WERI-Rb-1 (cell line): ENCODE data around the gene AWAT2.

Source experiments
- DNase-seq: peaks from one replicate; pipeline ENCODE4 v3.0.0-alpha.2; 2020
- H3K27ac ChIP-seq: fragments of 250-450 bp; sonication (Bioruptor Pico); 2 replicates; pipeline ENCODE4 v1.5.1; 2020; ENCODE audit warnings: mild to moderate bottlenecking, moderate library complexity
- H3K27me3 ChIP-seq: fragments of 250-450 bp; sonication (Bioruptor Pico); 2 replicates; pipeline ENCODE4 v1.5.1; 2021; ENCODE audit warnings: mild to moderate bottlenecking, low read depth, moderate library complexity; ENCODE audit not compliant: insufficient read depth, severe bottlenecking
- H3K36me3 ChIP-seq: fragments of 250-450 bp; sonication (Bioruptor Pico); 2 replicates; pipeline ENCODE4 v1.5.1; 2020; ENCODE audit warnings: mild to moderate bottlenecking, moderate library complexity
- H3K4me3 ChIP-seq: 2 replicates; pipeline ENCODE4 v1.5.1; 2011; ENCODE audit warnings: low read depth, mild to moderate bottlenecking, control low read depth, low read length
- H3K9me3 ChIP-seq: fragments of 250-450 bp; sonication (Bioruptor Pico); 2 replicates; pipeline ENCODE4 v1.5.1; 2021; ENCODE audit warnings: mild to moderate bottlenecking, moderate library complexity; ENCODE audit not compliant: severe bottlenecking
- CTCF ChIP-seq: IDR thresholded peaks from 2 replicates; pipeline ENCODE4 v1.5.1; 2011; ENCODE audit warnings: low read depth, mild to moderate bottlenecking, control low read depth, inconsistent platforms, low read length

Gene AWAT2

GRCh38 chrX:70038951-70039350 lies 10.8 kb downstream of the AWAT2 start:
- Histone ChIP-seq H3K27me3 (peaks cover 9% of the 10 kb centered on the region), H3K36me3 (no peaks in the 10 kb centered on the region), H3K27ac (no peak overlapping the region), H3K9me3 (no peaks in the 10 kb centered on the region), H3K4me3 (no peak overlapping the region)
- no peak for DNase-seq
- TF ChIP-seq CTCF, result no peak

DNA sequence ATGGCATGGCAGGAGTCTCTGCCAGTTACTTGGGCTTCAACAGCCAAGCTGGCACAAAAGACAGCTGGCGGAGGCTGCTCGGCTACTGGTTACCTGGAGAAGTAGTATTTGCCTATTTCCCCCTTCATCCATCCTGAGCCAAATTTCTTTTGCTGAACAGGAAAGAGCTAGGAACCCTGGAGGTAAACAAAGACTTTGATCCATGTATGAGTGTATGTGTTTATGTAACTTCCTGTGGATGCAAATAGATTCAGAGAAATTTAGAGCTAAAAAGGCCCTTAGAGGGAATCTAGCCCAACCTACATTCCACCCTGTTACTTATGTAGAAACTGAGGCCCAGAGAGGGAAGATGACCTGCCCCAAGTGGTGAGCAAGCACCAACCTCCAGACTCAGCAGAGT lies 11.2 kb downstream of the AWAT2 start:
- Histone ChIP-seq H3K27ac (no peak overlapping the region), H3K36me3 (no peaks in the 10 kb centered on the region), H3K4me3 (no peak overlapping the region), H3K9me3 (no peaks in the 10 kb centered on the region), H3K27me3 (peaks cover 9% of the 10 kb centered on the region)
- no peak for DNase-seq
- no peak for TF ChIP-seq CTCF

GRCh38 chrX:70034646-70035045 lies 15.1 kb downstream of the AWAT2 start:
- H3K9me3 ChIP-seq, result no peaks in the 10 kb centered on the region
- DNase-seq, result peak; percentile 21
- H3K36me3 ChIP-seq, result no peaks in the 10 kb centered on the region
- no peak overlapping the region for H3K27ac ChIP-seq
- no peak overlapping the region for H3K4me3 ChIP-seq
- peaks cover 3% of the 10 kb centered on the region for H3K27me3 ChIP-seq
- TF ChIP-seq CTCF, result no peak

GRCh38 chrX:70033348-70034051 lies 16.2 kb downstream of the AWAT2 start:
- DNase-seq, result peak; percentile 80
- H3K27me3 ChIP-seq, result peaks cover 3% of the 10 kb centered on the region
- no peak overlapping the region for H3K27ac ChIP-seq
- no peak overlapping the region for H3K4me3 ChIP-seq
- no peaks in the 10 kb centered on the region for H3K9me3 ChIP-seq
- no peaks in the 10 kb centered on the region for H3K36me3 ChIP-seq
- peak; percentile 70 for TF ChIP-seq CTCF

GRCh38 chrX:70032792-70033191 lies 16.9 kb downstream of the AWAT2 start:
- peak; percentile 17; the same call in 1 of the 2 replicates for TF ChIP-seq CTCF

DNA sequence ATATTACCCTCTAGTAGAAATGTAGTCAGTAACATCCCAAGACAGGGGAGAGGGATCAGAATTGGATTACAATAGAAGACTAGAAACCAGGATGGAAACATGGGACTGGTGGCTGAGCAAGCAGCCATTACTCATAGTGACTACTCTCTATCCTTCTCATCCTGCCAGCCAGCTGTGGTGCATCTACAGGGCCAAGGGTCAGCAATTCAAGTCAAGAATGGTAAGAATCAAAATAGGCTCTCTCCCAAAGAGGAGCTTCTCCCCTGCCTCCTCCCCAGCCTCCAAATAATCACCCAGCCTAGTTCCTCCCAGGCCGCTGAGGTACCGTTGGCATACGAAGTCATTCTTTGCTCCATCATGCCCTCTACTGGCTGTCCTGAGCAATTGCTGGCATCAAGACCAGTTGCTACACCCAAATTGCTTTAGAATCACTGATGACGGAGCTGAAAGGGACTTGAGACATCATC lies 19.4 kb downstream of the AWAT2 start:
- TF ChIP-seq CTCF, result peak; percentile 89
- H3K9me3 ChIP-seq, result no peaks in the 10 kb centered on the region
- no peaks in the 10 kb centered on the region for H3K27me3 ChIP-seq
- H3K27ac ChIP-seq, result peak overlapping the region; percentile 58
- peak; percentile 70 for DNase-seq
- no peak overlapping the region for H3K4me3 ChIP-seq
- H3K36me3 ChIP-seq, result no peaks in the 10 kb centered on the region

More at GRCh38 chrX:70032792-70033191, 16.9 kb downstream of the AWAT2 start:
- Histone ChIP-seq H3K27me3 (no peaks in the 10 kb centered on the region), H3K4me3 (no peak overlapping the region), H3K9me3 (no peaks in the 10 kb centered on the region), H3K27ac (no peak overlapping the region), H3K36me3 (no peaks in the 10 kb centered on the region)
- DNase-seq, result no peak
